HG03354 (cell line): ENCODE measurements around the gene CEP152.

Experiments
- ATAC-seq: cut with Tn5 transposase; IDR thresholded peaks from one replicate; pipeline ENCODE4 v1.9.1; 2021; ENCODE audit warnings: mild to moderate bottlenecking; ENCODE audit not compliant: unreplicated experiment, poor library complexity, severe bottlenecking

Gene CEP152

GRCh38 chr15:48778331-48778730, 32.5 kb downstream of the CEP152 start:
- no peak for ATAC-seq

GRCh38 chr15:48777645-48778330, 33.1 kb downstream of the CEP152 start:
- ATAC-seq: no peak

GRCh38 chr15:48775546-48775945, 35.3 kb downstream of the CEP152 start:
- ATAC-seq: no peak

GRCh38 chr15:48774484-48774883, 36.4 kb downstream of the CEP152 start:
- ATAC-seq: no peak

GRCh38 chr15:48766196-48766595, 44.7 kb downstream of the CEP152 start:
- ATAC-seq: no peak

- no peak for ATAC-seq
Measured at GRCh38 chr15:48765022-48765421, 45.8 kb downstream of the CEP152 start.

- ATAC-seq: no peak
Measured at GRCh38 chr15:48761393-48762158, 49.3 kb downstream of the CEP152 start.

GRCh38 chr15:48759921-48760320, 50.9 kb downstream of the CEP152 start:
- no peak for ATAC-seq

- ATAC-seq: no peak
Measured at GRCh38 chr15:48757661-48758060, 53.2 kb downstream of the CEP152 start.

GRCh38 chr15:48754011-48754410, 56.9 kb downstream of the CEP152 start:
- ATAC-seq: no peak

- ATAC-seq: no peak
Measured at GRCh38 chr15:48751595-48751994, 59.3 kb downstream of the CEP152 start.

- no peak for ATAC-seq
Measured at GRCh38 chr15:48748535-48748934, 62.3 kb downstream of the CEP152 start.

- ATAC-seq: no peak
Measured at GRCh38 chr15:48733615-48734014, 77.3 kb downstream of the CEP152 start.

- peak; percentile 79 for ATAC-seq
Measured at GRCh38 chr15:48730506-48730905, 80.4 kb downstream of the CEP152 start.

- no peak for ATAC-seq
Measured at GRCh38 chr15:48723969-48724368, 86.9 kb downstream of the CEP152 start.

- no peak for ATAC-seq
Measured at GRCh38 chr15:48722764-48723661, 87.9 kb downstream of the CEP152 start.

- ATAC-seq: no peak
Measured at GRCh38 chr15:48721061-48721810, 89.6 kb downstream of the CEP152 start.

- ATAC-seq: no peak
Measured at GRCh38 chr15:48720646-48721045, 90.2 kb downstream of the CEP152 start.

GRCh38 chr15:48719668-48720067, 91.2 kb downstream of the CEP152 start:
- no peak for ATAC-seq

GRCh38 chr15:48718646-48719045, 92.2 kb downstream of the CEP152 start:
- ATAC-seq: no peak
